ENCODE results near the gene KISS1R. TPM values are rescaled to one million over a fixed set of nuclear protein-coding genes. Genes with fewer than 3 reads are reported as not detected.
"Not testable (repeated sequence)": the region's sequence is repeated elsewhere in the genome, so short reads cannot be mapped to it uniquely, and the experiment has no call there.

The KISS1R gene
- total RNA-seq, 4 donors from 2014 or later, result 0.45 TPM; not detected in 3

DNA sequence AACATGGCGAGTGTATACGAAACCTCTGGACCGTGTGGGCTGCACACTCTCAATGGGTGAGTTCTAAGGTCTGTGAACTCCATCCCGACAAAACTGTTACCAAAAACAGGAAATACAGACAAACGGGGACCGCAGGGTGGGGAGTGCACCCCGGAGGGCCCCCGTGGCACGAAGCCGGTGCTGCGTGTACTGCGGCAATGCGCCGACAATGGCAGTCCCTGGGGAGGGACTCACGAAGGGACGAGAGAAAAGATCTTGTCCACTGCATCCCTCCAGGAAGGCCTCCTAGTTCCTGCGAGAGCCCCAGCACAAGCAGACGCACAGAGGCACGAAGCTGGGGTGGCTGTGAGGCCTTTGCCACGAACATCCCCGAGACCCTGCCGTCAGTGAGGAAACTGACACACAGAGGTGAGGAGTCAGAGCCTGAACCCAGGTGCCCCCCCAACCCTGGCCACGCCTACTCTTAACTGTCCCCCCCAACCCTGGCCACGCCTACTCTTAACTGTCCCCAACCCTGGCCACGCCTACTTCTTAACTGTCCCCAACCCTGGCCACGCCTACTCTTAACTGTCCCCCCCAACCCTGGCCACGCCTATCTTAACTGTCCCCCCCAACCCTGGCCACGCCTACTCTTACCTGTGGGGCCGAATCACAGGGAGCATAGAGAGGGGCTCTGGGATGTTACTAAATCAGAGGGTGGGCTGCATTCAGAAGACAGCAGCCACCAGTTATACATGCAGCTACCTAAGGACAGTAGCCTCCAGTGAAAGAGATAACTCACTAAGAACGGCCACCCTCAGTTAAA is 28.4 kb upstream of the KISS1R start:
- intact Hi-C loops (cut with DNase I), result no loop called here
- Histone ChIP-seq H3K36me3 (peaks cover 27 to 71% (median 40%) of the 10 kb centered on the region in 3 donors), H3K27me3 (no peaks in the 10 kb centered on the region), H3K4me3 (no peak overlapping the region), H3K4me1 (peaks cover 8 to 30% (median 9%) of the 10 kb centered on the region in 3 donors), H3K9me3 (no peaks in the 10 kb centered on the region), H3K27ac (no peak overlapping the region)
- 79 to 90% methylated on average over 17 to 27 of the region's 30 CpGs for WGBS, 2 donors
- no peak for DNase-seq
- TF ChIP-seq POLR2A (IDR thresholded peaks at IDR 0.05), result no peak

DNA sequence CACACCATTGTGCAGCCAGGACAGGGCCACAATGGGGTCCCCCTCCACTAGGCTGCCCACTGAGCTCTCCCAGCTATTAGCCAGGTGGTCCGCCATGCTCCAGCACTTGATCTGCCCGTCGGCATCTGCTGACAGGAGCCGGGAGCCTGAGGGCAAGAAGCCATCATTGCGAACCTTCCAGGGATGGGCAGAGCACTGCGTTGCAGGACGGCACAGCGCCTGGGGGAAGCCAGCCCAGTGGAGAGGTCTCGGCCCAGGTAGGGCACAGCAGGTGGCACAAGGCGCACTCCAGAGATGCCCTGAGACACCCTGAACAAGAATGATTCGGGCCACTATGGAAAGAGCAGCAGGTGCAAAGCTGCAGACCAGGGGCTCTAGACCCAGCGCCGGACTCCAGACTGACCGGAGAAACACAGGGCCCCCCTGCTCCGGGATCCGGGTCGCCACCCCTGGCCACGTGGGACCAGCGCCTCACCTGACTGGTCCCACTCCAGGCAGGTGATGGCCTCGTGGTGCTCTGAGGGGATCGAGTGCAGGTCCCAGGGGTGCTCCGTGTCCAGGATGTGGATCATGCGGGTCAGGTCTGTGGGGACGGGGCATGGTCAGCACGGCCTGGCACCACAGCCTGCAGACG is 27.4 kb upstream of the KISS1R start:
- DNase-seq, result no peak

DNA sequence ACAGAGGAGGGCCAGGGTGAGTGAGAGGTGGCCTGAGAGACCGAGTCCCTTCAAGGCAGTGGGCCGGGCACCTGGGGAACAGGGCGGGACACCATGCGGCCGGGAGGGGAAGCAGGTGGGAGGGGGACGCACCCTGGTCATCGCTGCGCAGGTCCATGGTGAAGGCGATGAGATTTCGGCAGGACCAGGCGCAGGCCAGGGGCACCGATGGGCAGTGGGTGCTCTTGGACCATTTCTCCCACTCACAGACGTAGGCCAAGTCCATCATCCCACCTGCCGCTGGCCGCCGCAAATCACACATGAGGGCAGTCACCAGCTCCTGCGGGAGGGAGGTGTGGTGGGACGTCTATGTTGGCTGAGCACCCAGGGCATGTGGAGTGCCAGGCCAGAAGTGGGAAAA is 26.3 kb upstream of the KISS1R start:
- WGBS, 2 donors, result 87 to 93% methylated on average over 3 of the region's 18 CpGs
- no peak for TF ChIP-seq POLR2A (IDR thresholded peaks at IDR 0.05)
- TF ChIP-seq, protein P1, sequence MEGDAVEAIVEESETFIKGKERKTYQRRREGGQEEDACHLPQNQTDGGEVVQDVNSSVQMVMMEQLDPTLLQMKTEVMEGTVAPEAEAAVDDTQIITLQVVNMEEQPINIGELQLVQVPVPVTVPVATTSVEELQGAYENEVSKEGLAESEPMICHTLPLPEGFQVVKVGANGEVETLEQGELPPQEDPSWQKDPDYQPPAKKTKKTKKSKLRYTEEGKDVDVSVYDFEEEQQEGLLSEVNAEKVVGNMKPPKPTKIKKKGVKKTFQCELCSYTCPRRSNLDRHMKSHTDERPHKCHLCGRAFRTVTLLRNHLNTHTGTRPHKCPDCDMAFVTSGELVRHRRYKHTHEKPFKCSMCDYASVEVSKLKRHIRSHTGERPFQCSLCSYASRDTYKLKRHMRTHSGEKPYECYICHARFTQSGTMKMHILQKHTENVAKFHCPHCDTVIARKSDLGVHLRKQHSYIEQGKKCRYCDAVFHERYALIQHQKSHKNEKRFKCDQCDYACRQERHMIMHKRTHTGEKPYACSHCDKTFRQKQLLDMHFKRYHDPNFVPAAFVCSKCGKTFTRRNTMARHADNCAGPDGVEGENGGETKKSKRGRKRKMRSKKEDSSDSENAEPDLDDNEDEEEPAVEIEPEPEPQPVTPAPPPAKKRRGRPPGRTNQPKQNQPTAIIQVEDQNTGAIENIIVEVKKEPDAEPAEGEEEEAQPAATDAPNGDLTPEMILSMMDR (IDR thresholded peaks at IDR 0.05), result no peak
- intact Hi-C loops (cut with DNase I), result no loop called here
- Histone ChIP-seq H3K27ac (peak overlapping the region in 1 of 4 donors; percentile 5), H3K36me3 (peaks cover 10 to 51% (median 25%) of the 10 kb centered on the region in 3 donors), H3K4me3 (peak overlapping the region in 1 of 4 donors; percentile 6), H3K4me1 (peaks cover 8 to 28% (median 9%) of the 10 kb centered on the region in 3 donors), H3K27me3 (no peaks in the 10 kb centered on the region), H3K9me3 (no peaks in the 10 kb centered on the region)
- no peak for DNase-seq

More for the DNA sequence above, 27.4 kb upstream of the KISS1R start:
- WGBS, 2 donors, result 95 to 100% methylated on average over 2 to 10 of the region's 26 CpGs
- peaks cover 8 to 28% (median 9%) of the 10 kb centered on the region in 3 donors for H3K4me1 ChIP-seq
- TF ChIP-seq POLR2A (IDR thresholded peaks at IDR 0.05), result no peak
- TF ChIP-seq, protein P1 (IDR thresholded peaks at IDR 0.05), result no peak
- no peak overlapping the region for H3K27ac ChIP-seq
- intact Hi-C loops (cut with DNase I), result no loop called here
- no peaks in the 10 kb centered on the region for H3K9me3 ChIP-seq
- H3K4me3 ChIP-seq, result no peak overlapping the region
- no peaks in the 10 kb centered on the region for H3K27me3 ChIP-seq
- H3K36me3 ChIP-seq, result peaks cover 21 to 61% (median 36%) of the 10 kb centered on the region in 3 donors

DNA sequence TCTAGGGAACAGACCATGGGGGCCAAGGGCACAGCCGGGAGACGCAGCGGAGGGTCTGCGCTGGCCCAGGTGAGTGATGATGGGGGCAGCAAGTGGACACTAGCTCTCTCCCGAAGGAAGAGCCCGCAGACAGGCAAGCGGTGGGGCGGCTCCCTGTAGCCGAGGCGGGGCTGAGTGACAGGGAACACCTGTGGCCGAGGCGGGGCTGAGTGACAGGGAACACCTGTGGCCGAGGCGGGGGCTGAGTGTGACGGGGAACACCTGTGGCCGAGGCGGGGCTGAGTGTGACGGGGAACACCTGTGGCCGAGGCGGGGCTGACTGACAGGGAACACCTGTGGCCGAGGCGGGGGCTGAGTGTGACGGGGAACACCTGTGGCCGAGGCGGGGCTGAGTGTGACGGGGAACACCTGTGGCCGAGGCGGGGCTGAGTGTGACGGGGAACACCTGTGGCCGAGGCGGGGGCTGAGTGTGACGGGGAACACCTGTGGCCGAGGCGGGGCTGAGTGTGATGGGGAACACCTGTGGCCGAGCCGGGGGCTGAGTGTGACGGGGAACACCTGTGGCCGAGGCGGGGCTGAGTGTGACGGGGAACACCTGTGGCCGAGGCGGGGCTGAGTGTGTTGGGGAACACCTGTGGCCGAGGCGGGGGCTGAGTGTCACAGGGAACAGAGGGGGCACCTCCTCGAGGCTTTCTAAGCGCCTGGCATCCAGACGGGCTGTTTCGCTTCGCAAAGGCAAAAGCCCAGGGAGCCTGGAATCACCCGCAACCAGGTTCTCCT is 25.5 kb upstream of the KISS1R start:
- H3K27ac ChIP-seq, result peak overlapping the region; percentile 87 to 97 (median 94)
- peaks cover 8 to 28% (median 9%) of the 10 kb centered on the region in 3 donors for H3K4me1 ChIP-seq
- H3K9me3 ChIP-seq; intact Hi-C loops (cut with DNase I); H3K27me3 ChIP-seq; DNase-seq: not testable (repeated sequence)
- peaks cover 8 to 48% (median 17%) of the 10 kb centered on the region in 3 donors for H3K36me3 ChIP-seq
- WGBS, 2 donors, result 30 to 41% methylated on average over 10 to 18 of the region's 50 CpGs
- peak overlapping the region; percentile 70 to 95 (median 86) for H3K4me3 ChIP-seq

DNA sequence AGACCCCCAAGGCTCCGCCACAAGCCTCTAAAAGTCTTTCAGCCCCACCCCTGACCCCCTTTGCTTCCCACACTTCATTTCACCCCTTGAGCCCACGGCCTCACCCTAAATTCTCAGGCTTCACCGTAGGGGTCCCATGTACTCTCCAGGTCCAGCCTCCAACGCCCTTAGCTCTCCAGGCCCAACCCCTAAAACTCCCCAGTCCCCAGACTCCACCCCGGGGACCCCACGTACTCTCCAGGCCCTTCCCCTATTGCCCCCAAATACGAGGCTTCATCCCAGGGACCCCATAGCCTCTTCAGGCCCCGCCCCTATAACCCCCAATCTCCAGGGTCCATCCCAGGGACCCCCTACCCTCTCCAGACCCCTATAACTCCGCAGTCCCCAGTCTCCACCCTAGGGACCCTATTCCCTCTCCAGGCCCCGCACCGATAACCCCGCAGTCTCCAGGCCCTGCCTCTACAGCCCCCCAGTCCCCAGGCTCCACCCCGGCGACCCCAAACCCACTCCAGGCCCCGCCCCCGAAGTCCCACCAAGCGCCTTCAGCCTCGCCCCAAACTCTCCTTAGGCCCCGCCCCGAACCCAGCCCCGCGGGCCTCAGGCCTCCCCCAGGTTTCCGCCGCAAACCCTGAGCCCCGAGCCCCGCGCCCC is 24.8 kb upstream of the KISS1R start:
- Histone ChIP-seq H3K36me3 (peaks cover 8 to 48% (median 18%) of the 10 kb centered on the region in 3 donors), H3K27me3 (no peaks in the 10 kb centered on the region), H3K4me3 (peak overlapping the region; percentile 70 to 95 (median 86)), H3K4me1 (peaks cover 8 to 28% (median 9%) of the 10 kb centered on the region in 3 donors), H3K9me3 (no peaks in the 10 kb centered on the region), H3K27ac (peak overlapping the region; percentile 87 to 97 (median 94))
- DNase-seq, result no peak
- TF ChIP-seq, protein P1 (IDR thresholded peaks at IDR 0.05), result no peak
- TF ChIP-seq POLR2A (IDR thresholded peaks at IDR 0.05), result no peak
- 4 to 7% methylated on average over 11 to 18 of the region's 27 CpGs for WGBS, 2 donors
- intact Hi-C loops (cut with DNase I), result no loop called here
